Hepatocyte (in vitro differentiated cells): ENCODE data around the gene EXOC6B. TPM values are rescaled to one million over a fixed set of nuclear protein-coding genes. Genes with fewer than 3 reads are reported as not detected.

Source experiments
- DNase-seq: peaks from one replicate; pipeline ENCODE4 v3.0.0-alpha.2; 2016; ENCODE audit warnings: low spot score
- H2AFZ ChIP-seq: fragments of 200-600 bp; sonication (generic); 2 replicates; pipeline ENCODE4 v1.6.0; 2016; ENCODE audit warnings: antibody characterized with exemption, mild to moderate bottlenecking
- H3K27ac ChIP-seq: fragments of 200-600 bp; sonication (generic); 2 replicates; pipeline ENCODE4 v1.5.1; 2016; ENCODE audit warnings: mild to moderate bottlenecking
- H3K27me3 ChIP-seq: fragments of 200-600 bp; sonication (generic); 2 replicates; pipeline ENCODE4 v1.6.1; 2016
- H3K36me3 ChIP-seq: fragments of 200-600 bp; sonication (generic); replicated peaks from 2 replicates; pipeline ENCODE4 v1.5.1; 2016; ENCODE audit warnings: low read depth; ENCODE audit not compliant: insufficient read depth
- H3K4me1 ChIP-seq: fragments of 200-600 bp; sonication (generic); 2 replicates; pipeline ENCODE4 v1.5.1; 2016; ENCODE audit warnings: mild to moderate bottlenecking, moderate library complexity; ENCODE audit not compliant: insufficient read depth
- H3K4me2 ChIP-seq: fragments of 200-600 bp; sonication (generic); 2 replicates; pipeline ENCODE4 v1.6.0; 2016
- H3K4me3 ChIP-seq: fragments of 200-600 bp; sonication (generic); 2 replicates; pipeline ENCODE4 v1.5.1; 2016; ENCODE audit warnings: mild to moderate bottlenecking
- H3K79me2 ChIP-seq: fragments of 200-600 bp; sonication (generic); 2 replicates; pipeline ENCODE4 v1.6.0; 2017; ENCODE audit warnings: mild to moderate bottlenecking
- H3K9me2 ChIP-seq: fragments of 200-600 bp; sonication (generic); replicated peaks from 2 replicates; pipeline ENCODE4 v1.6.0; 2017; ENCODE audit warnings: mild to moderate bottlenecking; ENCODE audit not compliant: insufficient read depth
- H3K9me3 ChIP-seq: fragments of 200-600 bp; sonication (generic); 2 replicates; pipeline ENCODE4 v1.5.1; 2016; ENCODE audit warnings: low read depth, mild to moderate bottlenecking
- H4K20me1 ChIP-seq: fragments of 200-600 bp; sonication (generic); 2 replicates; pipeline ENCODE4 v1.6.0; 2016; ENCODE audit warnings: mild to moderate bottlenecking; ENCODE audit not compliant: insufficient read depth, poor library complexity, severe bottlenecking
- EZH2 ChIP-seq: fragments of 200-600 bp; sonication (generic); IDR thresholded peaks from 2 replicates; pipeline ENCODE4 v1.6.1; 2016; ENCODE audit warnings: antibody characterized with exemption, mild to moderate bottlenecking, borderline replicate concordance
- EZH2phosphoT487 ChIP-seq: fragments of 200-600 bp; sonication (generic); IDR thresholded peaks from one replicate; pipeline ENCODE4 v1.6.1; 2018; ENCODE audit warnings: antibody characterized with exemption, mild to moderate bottlenecking, low read depth, moderate library complexity; ENCODE audit not compliant: unreplicated experiment, severe bottlenecking
- WGBS: methylation state at CpG from one replicate; pipeline ENCODE4 v1.1.6; 2016; ENCODE audit warnings: low lambda C conversion rate; ENCODE audit errors: missing lambda C conversion rate; 5-methylcytosine and 5-hydroxymethylcytosine counted together
- polyA plus RNA-seq: library from polyadenylated mRNA; unstranded; fragments of >200 nt; fragmentation: Nextera tagmentation; extraction: Ambion mirVana; gene quantifications from 2 replicates; pipeline ENCODE4 v1.2.1, GENCODE V29; 2016
- total RNA-seq: library from RNA; depleted of rRNA; stranded (reverse); fragments of >200 nt; gene quantifications from 2 replicates; pipeline ENCODE4 v1.2.3, GENCODE V29; 2014
- TF ChIP-seq, protein P1 (sequence below): fragments of 200-600 bp; sonication (generic); IDR thresholded peaks from 2 replicates; pipeline ENCODE4 v1.5.1; 2016; ENCODE audit warnings: antibody characterized with exemption, mild to moderate bottlenecking; ENCODE audit not compliant: poor library complexity

Gene EXOC6B
- total and polyA plus RNA-seq, 2 experiments from 2014 or later = 11.8 to 36.2 TPM

DNA sequence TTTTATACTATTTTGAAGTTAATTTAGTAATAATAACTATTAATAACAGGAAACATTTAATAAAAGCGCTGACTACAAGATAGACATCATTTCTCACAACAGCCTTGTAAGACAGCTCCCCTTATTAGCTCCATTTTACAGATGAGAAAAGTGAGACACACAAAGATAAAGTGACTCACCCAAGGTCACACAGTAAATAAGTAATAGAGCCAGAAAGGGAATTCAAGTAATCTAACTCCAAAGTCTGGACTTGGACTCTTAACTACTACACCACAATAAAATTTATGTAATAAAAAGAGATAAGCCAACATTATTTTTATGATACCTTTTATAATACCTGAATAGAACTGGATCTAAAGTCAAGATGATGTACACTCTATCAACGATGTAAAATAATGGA is 25.3 kb downstream of the EXOC6B start:
- TF ChIP-seq, protein P1, sequence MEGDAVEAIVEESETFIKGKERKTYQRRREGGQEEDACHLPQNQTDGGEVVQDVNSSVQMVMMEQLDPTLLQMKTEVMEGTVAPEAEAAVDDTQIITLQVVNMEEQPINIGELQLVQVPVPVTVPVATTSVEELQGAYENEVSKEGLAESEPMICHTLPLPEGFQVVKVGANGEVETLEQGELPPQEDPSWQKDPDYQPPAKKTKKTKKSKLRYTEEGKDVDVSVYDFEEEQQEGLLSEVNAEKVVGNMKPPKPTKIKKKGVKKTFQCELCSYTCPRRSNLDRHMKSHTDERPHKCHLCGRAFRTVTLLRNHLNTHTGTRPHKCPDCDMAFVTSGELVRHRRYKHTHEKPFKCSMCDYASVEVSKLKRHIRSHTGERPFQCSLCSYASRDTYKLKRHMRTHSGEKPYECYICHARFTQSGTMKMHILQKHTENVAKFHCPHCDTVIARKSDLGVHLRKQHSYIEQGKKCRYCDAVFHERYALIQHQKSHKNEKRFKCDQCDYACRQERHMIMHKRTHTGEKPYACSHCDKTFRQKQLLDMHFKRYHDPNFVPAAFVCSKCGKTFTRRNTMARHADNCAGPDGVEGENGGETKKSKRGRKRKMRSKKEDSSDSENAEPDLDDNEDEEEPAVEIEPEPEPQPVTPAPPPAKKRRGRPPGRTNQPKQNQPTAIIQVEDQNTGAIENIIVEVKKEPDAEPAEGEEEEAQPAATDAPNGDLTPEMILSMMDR = no peak
- TF ChIP-seq EZH2 (no peak), EZH2phosphoT487 (no peak)
- H3K4me1 ChIP-seq = no peaks in the 10 kb centered on the region
- DNase-seq = no peak
- no peak overlapping the region for H3K4me3 ChIP-seq
- H3K9me3 ChIP-seq = no peaks in the 10 kb centered on the region
- H3K4me2 ChIP-seq = no peak overlapping the region
- H3K36me3 ChIP-seq = no peaks in the 10 kb centered on the region
- no peak overlapping the region for H3K27ac ChIP-seq
- H3K9me2 ChIP-seq = no peaks in the 10 kb centered on the region
- H2AFZ ChIP-seq = no peak overlapping the region
- WGBS = 85% methylated on average over 2 of the region's 2 CpGs
- no peaks in the 10 kb centered on the region for H3K27me3 ChIP-seq
- peaks cover 5% of the 10 kb centered on the region for H4K20me1 ChIP-seq
- peaks cover 55% of the 10 kb centered on the region for H3K79me2 ChIP-seq

DNA sequence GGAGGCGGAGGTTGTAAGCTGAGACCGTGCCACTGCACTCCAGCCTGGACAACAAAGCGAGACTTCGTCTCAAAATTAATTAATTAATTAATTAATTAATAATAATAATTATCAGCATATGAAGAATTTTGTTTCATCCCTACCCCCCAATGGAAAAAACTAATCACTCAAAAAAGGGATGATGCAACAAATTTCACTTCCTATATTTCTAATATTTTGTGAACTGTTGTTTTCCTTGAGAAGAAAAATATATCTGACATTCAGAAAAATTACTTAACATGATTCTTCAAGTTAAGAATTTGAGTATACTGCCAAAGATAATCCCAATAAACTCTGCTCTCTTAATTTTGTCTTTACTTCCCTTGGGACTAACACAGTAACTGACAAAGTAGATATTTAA is 28.1 kb downstream of the EXOC6B start:
- Histone ChIP-seq H3K4me1 (peaks cover 5% of the 10 kb centered on the region), H3K27me3 (no peaks in the 10 kb centered on the region), H3K9me3 (no peaks in the 10 kb centered on the region), H3K36me3 (no peaks in the 10 kb centered on the region), H3K79me2 (peaks cover 44% of the 10 kb centered on the region), H3K4me3 (no peak overlapping the region), H3K9me2 (no peaks in the 10 kb centered on the region), H3K4me2 (no peak overlapping the region), H4K20me1 (peaks cover 5% of the 10 kb centered on the region), H2AFZ (no peak overlapping the region), H3K27ac (no peak overlapping the region)
- TF ChIP-seq EZH2 (no peak), EZH2phosphoT487 (no peak)
- TF ChIP-seq, protein P1 = no peak
- DNase-seq = no peak
- WGBS = 95% methylated on average over 4 of the region's 4 CpGs

DNA sequence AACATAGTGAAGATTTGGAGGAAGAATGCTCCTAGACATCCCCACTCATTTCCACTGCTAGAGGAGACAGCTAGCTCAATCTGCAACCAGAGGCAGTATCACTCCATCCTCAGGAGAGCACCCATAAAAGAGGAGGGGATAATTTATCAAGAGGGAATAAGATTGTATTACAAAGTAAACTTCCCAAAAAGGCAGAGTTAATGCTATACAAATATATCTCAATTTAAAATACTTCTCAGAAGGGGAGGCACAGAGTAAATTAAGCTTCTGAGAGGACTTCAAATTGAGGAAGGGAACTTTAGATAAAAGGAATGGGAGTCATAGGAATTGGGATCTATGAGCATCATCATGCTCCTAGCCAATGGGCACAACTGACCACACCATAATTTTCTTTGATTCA is 29.1 kb downstream of the EXOC6B start:
- Histone ChIP-seq H3K36me3 (no peaks in the 10 kb centered on the region), H3K4me2 (no peak overlapping the region), H3K4me1 (peaks cover 5% of the 10 kb centered on the region), H4K20me1 (peaks cover 5% of the 10 kb centered on the region), H3K4me3 (no peak overlapping the region), H3K27me3 (no peaks in the 10 kb centered on the region), H3K9me2 (no peaks in the 10 kb centered on the region), H2AFZ (no peak overlapping the region), H3K27ac (no peak overlapping the region), H3K79me2 (peaks cover 46% of the 10 kb centered on the region), H3K9me3 (no peaks in the 10 kb centered on the region)
- no peak for DNase-seq
- TF ChIP-seq EZH2phosphoT487 (no peak), EZH2 (no peak)
- TF ChIP-seq, protein P1 = no peak

DNA sequence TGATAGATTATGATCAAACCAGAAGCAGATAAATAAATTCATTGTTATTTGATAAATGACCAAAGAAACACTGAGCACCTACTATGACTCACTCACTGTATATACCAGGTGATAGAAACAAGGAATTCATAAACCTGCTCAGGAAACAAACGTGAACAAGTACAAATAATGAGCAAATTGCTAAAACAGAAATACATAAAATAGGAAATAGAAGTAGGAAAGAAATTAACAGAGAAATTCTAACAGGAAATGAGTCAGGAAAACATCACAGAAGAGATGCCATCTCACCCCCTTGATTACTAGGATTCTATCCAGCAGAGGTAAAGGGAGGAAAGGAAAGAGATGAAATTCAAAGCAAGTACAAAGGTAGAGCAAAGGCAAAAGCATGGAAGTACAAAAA is 31.3 kb downstream of the EXOC6B start:
- Histone ChIP-seq H2AFZ (no peak overlapping the region), H3K27ac (peak overlapping the region; percentile 0), H3K9me3 (no peaks in the 10 kb centered on the region), H3K4me1 (peaks cover 5% of the 10 kb centered on the region), H4K20me1 (peaks cover under 1% of the 10 kb centered on the region), H3K9me2 (no peaks in the 10 kb centered on the region), H3K4me2 (no peak overlapping the region), H3K4me3 (no peak overlapping the region), H3K36me3 (no peaks in the 10 kb centered on the region), H3K79me2 (peaks cover 49% of the 10 kb centered on the region), H3K27me3 (no peaks in the 10 kb centered on the region)
- WGBS = 81% methylated on average over 1 of the region's 1 CpG
- TF ChIP-seq EZH2 = no peak
- TF ChIP-seq, protein P1 = no peak
- TF ChIP-seq EZH2phosphoT487 = no peak
- DNase-seq = no peak
